SK-N-MC (cell line): ENCODE measurements around the gene AMIGO1.

ENCODE experiments used
- DNase-seq: peaks from one replicate; pipeline ENCODE4 v3.0.0-alpha.2; 2011; ENCODE audit warnings: low read depth, low spot score
- H3K27ac ChIP-seq: fragments of 200-600 bp; sonication (generic); 2 replicates; pipeline ENCODE4 v1.5.1; 2016; ENCODE audit warnings: mixed run types
- H3K36me3 ChIP-seq: fragments of 200-600 bp; sonication (generic); 2 replicates; pipeline ENCODE4 v1.6.1; 2017; ENCODE audit warnings: antibody characterized with exemption, low read length, mixed read lengths; ENCODE audit not compliant: insufficient read depth
- H3K4me3 ChIP-seq: fragments of 200-600 bp; sonication (generic); 2 replicates; pipeline ENCODE4 v1.5.1; 2016
- H3K9ac ChIP-seq: fragments of 200-600 bp; sonication (generic); 2 replicates; pipeline ENCODE4 v1.8.0; 2017; ENCODE audit warnings: mixed run types, mixed read lengths; ENCODE audit not compliant: insufficient read length
- H3K9me3 ChIP-seq: fragments of 200-600 bp; sonication (generic); 2 replicates; pipeline ENCODE4 v1.6.1; 2017; ENCODE audit warnings: low read depth, mild to moderate bottlenecking, antibody characterized with exemption, low read length, moderate library complexity, mixed read lengths
- EZH2 ChIP-seq: fragments of 200-600 bp; sonication (generic); IDR thresholded peaks from one replicate; pipeline ENCODE4 v1.6.1; 2017; ENCODE audit warnings: antibody characterized with exemption
- FOXP2 ChIP-seq: optimal IDR thresholded peaks from 2 replicates; pipeline ENCODE3; 2011; ENCODE audit warnings: mild to moderate bottlenecking, moderate library complexity; ENCODE audit not compliant: insufficient read depth; ENCODE audit errors: extremely low read length, control extremely low read depth
- POLR2AphosphoS5 ChIP-seq: IDR thresholded peaks from 2 replicates; pipeline ENCODE4 v1.6.1; 2012; ENCODE audit warnings: mild to moderate bottlenecking, low read depth, low read length, borderline replicate concordance

Gene AMIGO1

DNA sequence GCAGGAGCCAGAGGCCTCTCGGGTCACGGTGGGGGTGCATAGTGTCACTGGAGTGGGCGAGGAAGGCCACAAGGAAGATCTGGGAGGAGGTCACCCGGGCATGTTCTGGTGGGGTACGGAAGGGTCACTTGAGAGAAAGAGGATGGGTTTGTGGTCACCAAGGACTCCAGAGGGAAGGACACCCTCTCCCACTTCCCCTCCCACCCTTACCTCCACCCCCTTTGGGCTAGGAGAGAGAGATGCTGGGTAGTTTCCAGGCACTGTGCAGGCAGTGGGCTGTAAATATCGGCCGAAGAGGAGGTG is 703 bp downstream of the AMIGO1 start:
- no peak overlapping the region for H3K27ac ChIP-seq
- DNase-seq: no peak
- no peaks in the 10 kb centered on the region for H3K9me3 ChIP-seq
- H3K36me3 ChIP-seq: no peaks in the 10 kb centered on the region
- peak overlapping the region; percentile 80 for H3K4me3 ChIP-seq
- no peak overlapping the region for H3K9ac ChIP-seq
- TF ChIP-seq EZH2 (no peak), FOXP2 (no peak), POLR2AphosphoS5 (no peak)

DNA sequence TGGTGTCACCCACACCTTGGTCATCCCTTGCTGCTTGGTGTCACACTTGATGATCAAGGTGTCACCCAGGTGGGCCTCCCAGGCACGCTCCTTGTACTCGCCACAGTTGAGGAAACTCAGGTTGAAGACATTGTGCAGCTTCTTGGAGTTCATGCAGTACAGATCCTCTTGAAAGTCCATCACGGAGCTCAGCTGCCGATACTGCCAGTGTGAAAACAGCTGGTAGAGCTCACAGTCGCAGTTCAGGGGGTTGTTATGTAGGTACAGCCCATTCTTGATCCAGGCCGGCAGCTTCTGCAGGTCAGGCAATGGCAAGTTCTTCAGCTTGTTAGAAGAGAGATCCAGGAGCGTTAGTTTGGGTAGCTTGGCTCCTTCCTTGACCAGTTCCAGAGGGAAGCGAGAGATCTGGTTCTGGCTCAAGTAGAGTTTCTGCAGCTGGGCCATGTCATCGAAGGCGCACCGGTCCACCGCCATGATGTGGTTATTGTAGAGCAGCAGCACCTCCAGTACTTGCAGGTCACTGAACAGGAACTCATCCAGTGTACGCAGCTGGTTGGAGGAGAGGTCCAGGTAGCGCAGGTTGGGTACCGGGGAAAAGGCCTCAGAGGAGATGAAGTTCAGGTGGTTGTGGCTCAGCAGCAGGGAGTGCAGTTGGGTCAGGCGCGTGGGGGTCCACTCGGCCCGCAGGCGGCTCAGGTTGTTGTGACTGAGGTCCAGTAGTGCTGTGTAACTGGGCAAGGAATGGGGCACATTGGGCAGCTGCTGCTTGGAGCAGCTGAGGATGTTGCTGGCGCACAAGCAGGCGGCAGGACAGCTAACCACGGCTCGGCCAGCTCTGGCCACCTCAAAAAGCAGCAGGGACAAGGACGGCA is 1.3 kb downstream of the AMIGO1 start:
- H3K9ac ChIP-seq: no peak overlapping the region
- no peak overlapping the region for H3K4me3 ChIP-seq
- TF ChIP-seq FOXP2 (no peak), EZH2 (no peak), POLR2AphosphoS5 (no peak)
- no peak for DNase-seq
- H3K27ac ChIP-seq: no peak overlapping the region
- H3K9me3 ChIP-seq: no peaks in the 10 kb centered on the region
- no peaks in the 10 kb centered on the region for H3K36me3 ChIP-seq

DNA sequence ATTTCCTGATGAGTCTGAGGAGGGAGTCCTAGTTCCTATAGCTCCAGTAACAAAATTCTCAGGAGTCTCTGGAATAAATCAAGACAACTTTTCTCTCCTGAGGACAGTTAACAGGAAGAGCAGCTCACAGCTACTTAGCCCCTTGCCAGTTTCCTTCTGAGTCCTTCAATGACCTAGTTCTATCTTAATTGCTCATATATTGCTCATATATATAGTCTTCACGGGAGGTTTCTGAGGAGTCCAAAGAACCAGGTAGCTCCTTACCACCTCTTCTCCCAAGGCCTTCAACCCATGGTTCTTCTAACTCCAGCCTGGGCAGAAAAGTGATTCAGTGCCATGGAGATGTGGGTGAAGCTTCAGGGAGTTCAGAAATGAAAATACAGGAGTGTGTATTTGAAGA is 4.6 kb downstream of the AMIGO1 start:
- no peak overlapping the region for H3K27ac ChIP-seq
- H3K36me3 ChIP-seq: no peaks in the 10 kb centered on the region
- TF ChIP-seq POLR2AphosphoS5: no peak
- TF ChIP-seq EZH2: no peak
- TF ChIP-seq FOXP2: no peak
- no peak for DNase-seq
- H3K4me3 ChIP-seq: no peak overlapping the region
- H3K9me3 ChIP-seq: no peaks in the 10 kb centered on the region
- H3K9ac ChIP-seq: no peak overlapping the region

GRCh38 chr1:109503935-109504334 is 5.6 kb downstream of the AMIGO1 start:
- H3K4me3 ChIP-seq: no peak overlapping the region
- H3K9ac ChIP-seq: no peak overlapping the region
- H3K36me3 ChIP-seq: no peaks in the 10 kb centered on the region
- DNase-seq: no peak
- H3K27ac ChIP-seq: no peak overlapping the region
- TF ChIP-seq EZH2 (no peak), FOXP2 (no peak), POLR2AphosphoS5 (no peak)
- no peaks in the 10 kb centered on the region for H3K9me3 ChIP-seq

- TF ChIP-seq POLR2AphosphoS5 (no peak), EZH2 (no peak), FOXP2 (no peak)
- Histone ChIP-seq H3K4me3 (no peak overlapping the region), H3K9me3 (no peaks in the 10 kb centered on the region), H3K36me3 (no peaks in the 10 kb centered on the region), H3K9ac (no peak overlapping the region), H3K27ac (no peak overlapping the region)
- no peak for DNase-seq
Observed at GRCh38 chr1:109502364-109502851, 7.1 kb downstream of the AMIGO1 start.

- no peaks in the 10 kb centered on the region for H3K36me3 ChIP-seq
- H3K4me3 ChIP-seq: no peak overlapping the region
- H3K27ac ChIP-seq: no peak overlapping the region
- no peaks in the 10 kb centered on the region for H3K9me3 ChIP-seq
- TF ChIP-seq EZH2 (no peak), POLR2AphosphoS5 (no peak), FOXP2 (no peak)
- H3K9ac ChIP-seq: no peak overlapping the region
- no peak for DNase-seq
Observed at GRCh38 chr1:109501644-109502363, 7.7 kb downstream of the AMIGO1 start.

GRCh38 chr1:109500941-109501381 is 8.6 kb downstream of the AMIGO1 start:
- Histone ChIP-seq H3K4me3 (no peak overlapping the region), H3K9ac (no peak overlapping the region), H3K36me3 (peaks cover 3% of the 10 kb centered on the region; the same call in 1 of the 2 replicates), H3K27ac (no peak overlapping the region), H3K9me3 (no peaks in the 10 kb centered on the region)
- DNase-seq: no peak
- TF ChIP-seq EZH2 (no peak), POLR2AphosphoS5 (no peak), FOXP2 (no peak)
